ENCODE data around the gene SIRPG.

SIRPG gene

DNA sequence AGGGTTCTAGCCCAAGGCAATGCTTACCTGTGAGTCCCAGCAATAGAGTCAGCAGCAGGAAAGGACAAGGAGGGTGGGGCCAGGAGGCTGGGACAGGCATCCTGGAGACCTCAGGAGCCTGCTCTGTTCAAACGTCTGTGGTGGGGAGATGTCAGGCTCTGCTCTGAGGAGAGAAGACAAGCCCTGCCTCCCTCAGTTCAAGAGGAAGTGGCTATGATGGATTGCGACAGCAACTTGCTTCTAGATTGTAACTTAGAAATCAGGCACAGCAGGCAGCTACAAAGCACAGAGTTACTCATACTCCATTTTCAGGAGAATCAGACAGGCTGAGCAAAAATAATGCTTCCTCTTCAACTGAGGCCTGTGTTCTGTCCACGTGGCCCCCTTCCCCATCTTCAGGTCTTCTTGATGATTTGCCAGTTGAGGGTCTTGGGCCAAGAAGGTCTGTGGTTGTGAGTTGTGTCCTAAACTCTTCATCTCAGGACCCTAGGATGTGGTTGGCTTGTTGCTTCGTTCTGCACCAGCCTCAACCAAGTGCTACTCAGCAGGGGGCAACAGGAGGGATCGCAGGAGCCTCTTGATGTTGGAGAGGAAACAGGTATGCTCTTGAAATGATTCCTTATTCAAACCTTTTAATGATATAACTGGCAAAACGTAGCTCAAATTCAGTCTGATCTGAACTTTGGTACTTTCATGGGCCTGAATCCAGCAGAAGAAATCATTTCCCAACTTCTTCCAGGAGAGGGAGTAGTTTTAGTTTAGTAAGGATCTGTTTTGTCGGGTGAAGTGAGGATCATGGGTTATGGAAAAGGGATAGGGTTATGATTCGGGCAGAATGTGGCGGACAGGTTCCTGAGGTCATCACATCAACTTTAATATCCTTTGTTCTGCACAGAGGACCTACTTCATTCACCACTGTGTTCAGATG is 68.8 kb downstream of the SIRPG start:
- DNase-seq, result no peak

DNA sequence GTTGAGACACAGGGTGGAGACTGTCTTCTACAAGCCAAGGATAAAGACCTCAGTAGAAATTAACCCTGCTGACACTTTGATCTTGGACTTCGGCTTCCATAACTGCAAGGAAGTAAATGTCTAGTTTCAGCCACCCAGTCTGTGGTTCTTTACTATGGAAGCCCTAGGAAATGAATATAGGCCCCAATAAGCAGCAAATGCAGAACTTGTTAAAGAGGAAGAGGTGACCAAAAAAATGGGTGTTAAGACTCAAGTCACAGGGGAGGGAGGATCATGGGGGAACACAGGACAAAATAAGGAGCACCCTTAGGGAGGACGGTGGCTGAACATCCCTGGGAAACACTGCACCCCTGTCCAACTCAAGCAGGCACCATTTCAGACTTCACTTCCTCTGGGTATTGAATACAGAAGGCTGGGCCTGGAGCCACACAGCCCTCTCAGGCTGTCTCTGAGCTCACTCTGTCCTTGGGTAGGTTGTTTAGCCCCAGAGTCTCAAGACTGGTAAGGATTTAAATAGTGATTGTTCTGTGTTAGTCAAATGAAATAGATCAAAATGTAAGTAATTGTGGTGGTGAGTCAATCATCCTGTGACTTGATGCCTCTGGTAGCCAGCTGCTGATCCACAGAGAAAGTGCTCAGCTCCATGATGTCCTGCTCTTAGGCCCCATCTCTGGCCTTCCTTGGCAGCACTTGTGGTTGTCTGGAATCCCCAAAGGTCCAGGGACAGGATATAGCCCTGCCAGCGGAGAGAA is 69.6 kb downstream of the SIRPG start:
- DNase-seq, result no peak

DNA sequence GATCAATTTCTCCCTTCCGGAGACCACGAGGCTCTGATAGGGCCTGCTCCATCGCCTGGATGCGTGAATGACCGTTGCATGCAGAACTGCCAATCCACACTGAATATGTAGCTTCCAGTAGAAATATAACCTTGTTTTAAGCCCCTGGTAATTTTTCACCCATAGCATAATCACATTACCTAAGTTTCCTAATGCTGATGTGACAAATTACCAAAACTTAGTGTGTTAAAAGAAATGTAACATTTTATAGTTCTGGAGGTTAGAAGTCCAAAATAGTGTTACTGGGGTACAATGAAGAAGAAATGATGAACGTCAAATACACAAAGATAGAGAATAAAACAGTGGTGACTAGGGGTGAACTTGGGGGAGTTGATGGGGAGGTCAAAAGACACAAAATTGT is 78.1 kb downstream of the SIRPG start:
- DNase-seq, result no peak

All from CD4-positive, alpha-beta T cell treated with Interleukin-15 for 1 hour (primary cell).